HG02885 (cell line): ENCODE measurements around the gene ADAMTSL1.

ENCODE experiments used
- ATAC-seq: cut with Tn5 transposase; IDR thresholded peaks from one replicate; pipeline ENCODE4 v1.9.1; 2021; ENCODE audit warnings: mild to moderate bottlenecking; ENCODE audit not compliant: unreplicated experiment, poor library complexity

The ADAMTSL1 gene

GRCh38 chr9:18632632-18633403 lies 158.9 kb downstream of the ADAMTSL1 start:
- ATAC-seq: no peak

GRCh38 chr9:18636781-18637180 lies 162.8 kb downstream of the ADAMTSL1 start:
- ATAC-seq: no peak

- ATAC-seq: no peak
Measured at GRCh38 chr9:18638371-18639249, 164.7 kb downstream of the ADAMTSL1 start.

GRCh38 chr9:18639911-18640310 lies 166.0 kb downstream of the ADAMTSL1 start:
- ATAC-seq: no peak

- no peak for ATAC-seq
Measured at GRCh38 chr9:18658804-18659705, 185.1 kb downstream of the ADAMTSL1 start.

- no peak for ATAC-seq
Measured at GRCh38 chr9:18660001-18660400, 186.0 kb downstream of the ADAMTSL1 start.

- ATAC-seq: no peak
Measured at GRCh38 chr9:18662320-18662719, 188.4 kb downstream of the ADAMTSL1 start.

GRCh38 chr9:18665947-18666346 lies 192.0 kb downstream of the ADAMTSL1 start:
- no peak for ATAC-seq

- ATAC-seq: no peak
Measured at GRCh38 chr9:18666348-18666747, 192.4 kb downstream of the ADAMTSL1 start.

GRCh38 chr9:18666986-18667772 lies 193.2 kb downstream of the ADAMTSL1 start:
- ATAC-seq: no peak

- no peak for ATAC-seq
Measured at GRCh38 chr9:18668944-18669343, 195.0 kb downstream of the ADAMTSL1 start.

- ATAC-seq: no peak
Measured at GRCh38 chr9:18672706-18673105, 198.8 kb downstream of the ADAMTSL1 start.

- no peak for ATAC-seq
Measured at GRCh38 chr9:18673179-18673578, 199.2 kb downstream of the ADAMTSL1 start.

- ATAC-seq: no peak
Measured at GRCh38 chr9:18675332-18675731, 201.4 kb downstream of the ADAMTSL1 start.

- ATAC-seq: no peak
Measured at GRCh38 chr9:18675973-18676372, 202.0 kb downstream of the ADAMTSL1 start.

GRCh38 chr9:18676525-18676924 lies 202.6 kb downstream of the ADAMTSL1 start:
- ATAC-seq: no peak

- no peak for ATAC-seq
Measured at GRCh38 chr9:18678821-18679590, 205.1 kb downstream of the ADAMTSL1 start.

- no peak for ATAC-seq
Measured at GRCh38 chr9:18682907-18683306, 209.0 kb downstream of the ADAMTSL1 start.

- ATAC-seq: no peak
Measured at GRCh38 chr9:18683312-18683711, 209.4 kb downstream of the ADAMTSL1 start.
